Colon (tissue), 2 donors: ENCODE results near the gene UBE2J2.

ENCODE experiments used
- FAIRE-seq: peaks from 2 replicates; lab custom pipeline; 2012; peaks lifted over from hg19 to GRCh38; lab: Jason Lieb, UNC
- donor health status: control.
- donor health status: control.

UBE2J2 gene

GRCh38 chr1:1211541-1212441, 61.9 kb downstream of the UBE2J2 start:
- no peak for FAIRE-seq

GRCh38 chr1:1210726-1211540, 62.7 kb downstream of the UBE2J2 start:
- no peak for FAIRE-seq

GRCh38 chr1:1208713-1209433, 64.8 kb downstream of the UBE2J2 start:
- no peak for FAIRE-seq

- FAIRE-seq, result no peak
Observed at GRCh38 chr1:1207571-1207892, 66.1 kb downstream of the UBE2J2 start.

DNA sequence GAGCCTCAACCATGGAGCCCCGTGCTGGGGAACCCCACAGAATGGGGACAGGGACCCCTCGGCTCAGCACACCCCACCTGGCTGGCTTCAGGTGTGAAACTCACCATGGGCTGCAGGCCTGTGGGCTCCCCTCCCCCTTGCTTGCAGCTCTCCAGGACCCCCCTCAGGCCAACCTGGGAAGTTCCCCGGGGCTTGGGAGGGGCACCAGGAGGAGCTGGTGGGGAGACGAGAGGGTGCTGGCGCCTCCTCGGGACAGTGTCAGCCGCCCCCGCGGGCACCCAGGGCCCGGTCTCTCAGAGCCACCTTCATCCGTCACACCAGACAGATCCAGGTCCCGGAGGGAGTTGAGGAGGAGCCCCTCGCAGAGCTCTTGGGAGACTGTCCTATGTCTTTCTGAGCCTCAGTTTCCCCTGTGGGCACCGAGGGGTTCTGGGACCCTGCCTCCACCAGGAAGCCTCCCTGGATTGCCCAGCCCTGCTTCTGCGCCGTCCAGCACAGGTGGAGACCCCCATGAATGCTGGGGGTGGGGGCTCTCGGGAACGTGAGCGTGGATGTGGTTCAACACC, 66.6 kb downstream of the UBE2J2 start:
- FAIRE-seq, result no peak

DNA sequence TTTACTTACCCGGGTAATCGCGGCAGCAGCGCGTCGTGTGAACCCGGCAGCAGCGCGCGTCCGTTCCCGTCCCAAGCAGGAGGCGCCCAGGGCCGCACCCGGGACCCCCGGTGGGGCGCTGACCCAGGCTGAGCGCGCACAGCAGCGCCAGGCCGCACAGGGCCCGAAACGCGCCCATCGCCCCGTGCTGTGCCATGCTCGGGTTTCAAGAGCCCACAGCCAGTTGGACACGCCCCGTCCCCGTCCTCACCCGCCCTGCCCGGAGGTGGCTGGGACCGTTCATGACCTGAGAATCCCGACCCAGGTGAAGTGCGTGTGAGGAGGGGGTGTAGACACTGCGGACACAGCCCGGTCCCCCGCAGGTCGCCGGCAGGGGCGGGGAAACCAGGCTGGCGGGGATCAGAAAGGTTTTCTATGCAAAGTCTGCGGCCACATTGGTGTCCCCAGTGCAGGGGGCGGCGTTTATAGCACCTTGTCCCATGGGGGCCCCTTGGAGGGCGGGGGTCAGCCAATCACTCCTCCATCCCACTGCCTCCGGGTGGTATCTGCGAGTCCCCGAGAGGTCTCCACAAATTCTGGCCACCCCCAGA, 67.2 kb downstream of the UBE2J2 start, which contains the start of gene TNFRSF18:
Gene TNFRSF18, minus strand, starts transcription at position 217 of the 590 bp plus-strand sequence. Its CDS starts 21 bp downstream, at position 196.
- FAIRE-seq, result no peak

DNA sequence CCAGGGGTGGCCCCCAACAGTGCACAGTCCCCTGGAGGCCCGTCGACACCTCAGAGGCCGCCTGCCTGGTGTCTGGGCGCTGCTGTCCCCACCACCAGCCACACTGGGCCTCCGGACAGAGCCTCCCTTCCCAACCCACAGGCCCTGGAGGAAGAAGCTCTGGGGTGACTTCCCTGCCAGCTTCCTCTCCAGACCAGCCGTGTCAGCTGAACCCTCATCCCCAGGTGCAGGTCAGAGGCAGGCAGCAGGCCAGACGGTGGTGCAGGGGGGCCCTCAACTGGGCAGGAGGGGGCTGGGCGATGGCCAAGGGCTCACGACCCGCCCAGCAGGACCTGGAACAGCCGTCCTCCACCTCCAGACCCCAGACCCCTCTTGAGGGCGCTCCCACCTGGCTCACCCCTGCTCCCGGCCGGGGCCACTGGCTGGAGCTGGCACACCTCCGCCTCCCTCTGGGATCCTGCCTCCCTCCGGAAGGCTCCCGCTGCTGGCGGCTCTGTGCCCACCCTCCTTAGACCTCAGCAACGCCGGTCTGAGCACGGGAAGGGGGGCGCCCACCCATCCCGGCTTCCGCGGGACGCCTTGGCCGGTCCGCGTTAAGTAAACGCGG, 67.8 kb downstream of the UBE2J2 start:
- FAIRE-seq, result no peak

DNA sequence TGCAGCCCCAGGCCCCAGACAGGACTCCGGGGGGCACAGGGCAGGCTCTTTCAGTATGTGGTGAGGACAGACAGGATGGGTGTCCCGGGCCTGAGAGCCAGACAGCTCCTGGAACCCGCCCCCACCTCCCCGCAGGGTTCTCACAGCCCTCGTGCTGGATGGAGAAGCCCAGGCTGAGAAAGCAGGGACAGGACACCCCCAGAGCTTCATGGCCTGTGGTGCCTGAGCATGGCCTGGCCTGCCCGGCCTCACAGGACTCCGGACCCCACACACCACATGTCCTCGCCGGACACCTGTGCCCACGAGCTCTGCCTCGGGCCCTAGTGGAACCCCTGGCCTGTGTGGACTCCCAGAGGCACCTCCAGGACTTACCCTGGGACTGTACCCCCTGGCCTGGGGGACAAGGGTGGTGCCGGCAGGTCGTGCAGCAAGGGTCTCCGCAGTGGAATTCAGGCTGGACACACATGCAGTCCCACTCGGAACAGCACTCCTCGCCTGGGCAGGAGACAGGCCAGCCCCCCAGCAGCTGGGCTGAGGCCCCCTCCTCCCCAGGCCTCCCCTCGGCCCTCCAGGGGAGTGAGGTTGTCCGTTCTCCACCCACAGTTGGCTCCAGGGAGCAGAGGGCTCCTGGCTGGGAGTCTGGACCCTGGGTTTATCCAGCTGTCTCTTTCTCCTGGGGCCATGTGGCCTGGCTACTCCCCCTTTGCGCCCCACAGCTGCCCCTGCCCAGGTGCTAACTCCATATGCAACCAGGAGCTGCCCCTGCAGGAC, 68.5 kb downstream of the UBE2J2 start:
- no peak for FAIRE-seq

DNA sequence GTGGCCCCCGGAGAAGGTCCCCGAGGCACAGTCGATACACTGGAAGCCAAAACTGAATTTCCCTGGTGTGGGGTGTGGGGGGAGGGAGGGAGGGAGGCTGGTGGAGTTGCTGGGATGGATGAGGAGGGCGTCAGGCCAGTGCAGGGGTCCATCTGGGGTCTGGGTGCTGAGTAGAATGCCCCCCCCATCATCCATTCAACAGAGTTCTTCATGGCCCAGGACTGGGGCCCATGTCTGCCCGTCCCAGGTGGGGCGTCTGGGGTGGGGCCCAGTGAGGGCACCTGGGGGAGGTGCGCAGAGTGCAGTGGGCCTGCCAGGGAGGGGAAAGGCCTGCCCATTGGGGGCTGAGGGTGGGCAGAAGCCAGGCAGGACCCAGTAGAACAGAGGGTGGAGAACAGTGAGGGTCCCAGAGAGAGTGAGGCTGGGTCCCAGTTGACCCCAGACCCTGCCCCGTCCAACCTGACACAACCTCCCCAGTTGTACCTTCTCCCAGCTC, 69.2 kb downstream of the UBE2J2 start:
- no peak for FAIRE-seq
